ENCODE measurements around the gene RPL21. TPM values are rescaled to one million over a fixed set of nuclear protein-coding genes. Genes with fewer than 3 reads are reported as not detected.
"Not testable (repeated sequence)": the region's sequence is repeated elsewhere in the genome, so short reads cannot be mapped to it uniquely, and the experiment has no call there.

The RPL21 gene
- total RNA-seq, 2 experiments from 2014 or later, result 1,706 to 1,738 TPM

DNA sequence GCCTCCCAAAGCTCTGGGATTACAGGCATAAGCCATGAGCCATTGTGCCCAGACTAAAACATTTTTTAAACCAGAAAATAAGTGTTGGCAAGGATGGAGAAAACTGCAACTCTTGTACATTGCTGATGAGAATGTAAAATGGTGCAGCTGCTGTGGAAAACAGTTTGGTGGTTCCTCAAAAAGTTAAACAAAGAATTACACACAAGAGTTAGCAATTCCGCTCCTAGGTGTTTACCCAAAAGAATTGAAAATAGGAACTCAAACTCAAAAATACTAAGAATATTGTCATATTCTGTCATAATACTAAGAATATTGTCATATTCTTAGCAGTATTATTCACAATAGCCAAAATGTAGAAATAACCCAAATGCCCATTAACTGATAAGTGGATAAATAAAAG lies 40.1 kb upstream of the RPL21 start:
- Histone ChIP-seq H4K20me1 (ENCODE audit: insufficient read depth, low read length) (no peaks in the 10 kb centered on the region), H3K36me3 (ENCODE audit: insufficient read depth, low read length) (no peaks in the 10 kb centered on the region), H3K27ac (ENCODE audit: low read depth, low read length, poor library complexity, severe bottlenecking) (no peak overlapping the region), H3K4me2 (ENCODE audit: low read length) (no peak overlapping the region), H3K4me1 (ENCODE audit: insufficient read depth, low read length, poor library complexity, severe bottlenecking) (no peaks in the 10 kb centered on the region), H3K9me3 (ENCODE audit: low read length) (0 out of 2 replicates have a peak, but pooled peaks cover 5% of the 10 kb centered on the region), H3K79me2 (ENCODE audit: insufficient read depth, low read depth, low read length) (no peaks in the 10 kb centered on the region), H2AFZ (ENCODE audit: low read length) (no peak overlapping the region), H3K9me2 (ENCODE audit: insufficient read depth, low read length) (no peaks in the 10 kb centered on the region), H3K4me3 (ENCODE audit: low read depth, low read length, poor library complexity, severe bottlenecking) (no peak overlapping the region)
- no TSS peak for BruUV-seq (replicated peaks)
- ChIA-PET CTCF (ENCODE audit: unreplicated experiment) (no interaction called here), POLR2A (interaction anchor here (1.5 kb wide), 1 partner anchor 11 kb away, joined by 3 read pairs; no protein-coding TSS in a partner anchor)
- no peak for DNase-seq (ENCODE audit: low spot score)
- intact Hi-C loops (cut with micrococcal nuclease; ENCODE audit: unreplicated experiment), result no loop called here
- TF ChIP-seq, protein P1, sequence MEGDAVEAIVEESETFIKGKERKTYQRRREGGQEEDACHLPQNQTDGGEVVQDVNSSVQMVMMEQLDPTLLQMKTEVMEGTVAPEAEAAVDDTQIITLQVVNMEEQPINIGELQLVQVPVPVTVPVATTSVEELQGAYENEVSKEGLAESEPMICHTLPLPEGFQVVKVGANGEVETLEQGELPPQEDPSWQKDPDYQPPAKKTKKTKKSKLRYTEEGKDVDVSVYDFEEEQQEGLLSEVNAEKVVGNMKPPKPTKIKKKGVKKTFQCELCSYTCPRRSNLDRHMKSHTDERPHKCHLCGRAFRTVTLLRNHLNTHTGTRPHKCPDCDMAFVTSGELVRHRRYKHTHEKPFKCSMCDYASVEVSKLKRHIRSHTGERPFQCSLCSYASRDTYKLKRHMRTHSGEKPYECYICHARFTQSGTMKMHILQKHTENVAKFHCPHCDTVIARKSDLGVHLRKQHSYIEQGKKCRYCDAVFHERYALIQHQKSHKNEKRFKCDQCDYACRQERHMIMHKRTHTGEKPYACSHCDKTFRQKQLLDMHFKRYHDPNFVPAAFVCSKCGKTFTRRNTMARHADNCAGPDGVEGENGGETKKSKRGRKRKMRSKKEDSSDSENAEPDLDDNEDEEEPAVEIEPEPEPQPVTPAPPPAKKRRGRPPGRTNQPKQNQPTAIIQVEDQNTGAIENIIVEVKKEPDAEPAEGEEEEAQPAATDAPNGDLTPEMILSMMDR (conservative IDR thresholded peaks at IDR 0.05; ENCODE audit: low read length), result no peak
- TF ChIP-seq EZH2phosphoT487 (IDR thresholded peaks at IDR 0.05; ENCODE audit: borderline replicate concordance, low read depth, low read length), result no peak

DNA sequence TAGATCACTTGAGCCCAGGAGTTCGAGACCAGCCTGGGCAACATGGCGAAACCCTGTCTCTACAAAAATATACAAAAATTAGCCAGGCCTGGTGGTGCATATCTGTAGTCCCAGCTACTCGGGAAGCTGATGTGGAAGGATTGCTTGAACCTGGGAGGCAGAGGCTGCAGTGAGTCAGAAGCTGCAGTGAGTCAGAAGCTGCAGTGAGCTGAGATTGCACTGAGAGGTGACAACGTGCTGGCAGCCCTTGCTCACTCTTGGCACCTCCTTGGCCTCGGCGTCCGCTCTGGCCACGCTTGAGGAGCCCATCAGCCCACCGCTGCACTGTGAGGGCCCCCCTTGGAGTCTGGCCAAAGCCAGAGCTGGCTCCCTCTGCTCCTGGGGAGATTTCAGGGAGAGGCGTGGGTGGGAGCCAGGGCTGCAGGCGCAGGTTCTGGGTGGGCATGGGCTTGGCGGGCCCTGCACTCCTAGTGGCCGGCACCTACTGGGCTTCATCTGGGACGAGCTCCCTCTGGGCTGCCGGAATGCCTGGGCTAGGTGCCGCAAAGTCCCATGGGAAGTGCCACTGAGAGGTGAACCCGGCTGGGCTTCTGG lies 39.5 kb upstream of the RPL21 start:
- Histone ChIP-seq H3K79me2 (ENCODE audit: insufficient read depth, low read depth, low read length) (no peaks in the 10 kb centered on the region), H3K4me3 (ENCODE audit: low read depth, low read length, poor library complexity, severe bottlenecking) (no peak overlapping the region), H4K20me1 (ENCODE audit: insufficient read depth, low read length) (no peaks in the 10 kb centered on the region), H3K4me1 (ENCODE audit: insufficient read depth, low read length, poor library complexity, severe bottlenecking) (no peaks in the 10 kb centered on the region), H2AFZ (ENCODE audit: low read length) (no peak overlapping the region), H3K4me2 (ENCODE audit: low read length) (no peak overlapping the region), H3K9me2 (ENCODE audit: insufficient read depth, low read length) (no peaks in the 10 kb centered on the region), H3K36me3 (ENCODE audit: insufficient read depth, low read length) (no peaks in the 10 kb centered on the region), H3K9me3 (ENCODE audit: low read length) (0 out of 2 replicates have a peak, but pooled peaks cover 5% of the 10 kb centered on the region), H3K27ac (ENCODE audit: low read depth, low read length, poor library complexity, severe bottlenecking) (no peak overlapping the region)
- POLR2A ChIA-PET, result interaction anchor here (1.5 kb wide), 1 partner anchor 10 kb away, joined by 3 read pairs; no protein-coding TSS in a partner anchor
- CTCF ChIA-PET (ENCODE audit: unreplicated experiment), result no interaction called here
- intact Hi-C loops (cut with micrococcal nuclease; ENCODE audit: unreplicated experiment), result no loop called here
- no peak for DNase-seq (ENCODE audit: low spot score)
- TF ChIP-seq, protein P1 (conservative IDR thresholded peaks at IDR 0.05; ENCODE audit: low read length), result no peak
- TF ChIP-seq EZH2phosphoT487 (IDR thresholded peaks at IDR 0.05; ENCODE audit: borderline replicate concordance, low read depth, low read length), result no peak
- BruUV-seq (replicated peaks), result no TSS peak

DNA sequence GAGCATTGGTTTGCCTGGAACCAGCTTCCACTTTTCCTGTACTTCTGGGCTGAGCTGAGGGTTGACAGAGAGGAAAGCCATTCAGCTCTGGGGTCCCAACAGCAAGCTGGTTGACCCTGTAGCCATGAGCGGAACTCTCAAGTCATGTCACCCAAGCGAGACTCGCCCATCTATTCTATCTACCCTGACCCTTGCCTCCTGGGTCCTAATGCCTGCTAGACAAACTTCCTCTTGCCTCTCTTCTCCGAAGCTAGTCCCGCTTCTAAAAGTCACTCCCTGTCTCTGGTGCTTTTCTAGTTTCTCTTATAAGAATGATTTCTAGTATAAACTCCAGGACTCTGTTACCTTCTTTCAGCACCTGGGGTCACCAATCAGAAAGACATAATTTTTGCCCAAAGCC lies 38.0 kb upstream of the RPL21 start:
- BruUV-seq (replicated peaks); CTCF ChIA-PET (ENCODE audit: unreplicated experiment): not testable (repeated sequence)

DNA sequence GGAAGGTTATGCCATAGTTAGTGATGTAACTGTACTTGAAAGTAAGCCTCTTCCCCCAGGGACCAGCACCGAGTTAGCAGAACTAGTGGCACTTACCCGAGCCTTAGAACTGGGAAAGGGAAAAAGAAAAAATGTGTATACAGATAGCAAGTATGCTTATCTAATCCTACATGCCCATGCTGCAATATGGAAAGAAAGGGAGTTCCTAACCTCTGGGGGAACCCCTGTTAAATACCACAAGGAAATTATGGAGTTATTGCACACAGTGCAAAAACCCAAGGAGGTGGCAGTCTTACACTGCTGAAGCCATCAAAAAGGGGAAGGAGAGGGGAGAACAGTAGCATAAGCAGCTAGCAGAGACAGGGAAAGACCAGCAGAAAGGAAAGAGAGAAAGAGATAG lies 33.6 kb upstream of the RPL21 start:
- Histone ChIP-seq H3K9me3 (ENCODE audit: low read length) (peaks cover 13% of the 10 kb centered on the region; the same call in 1 of the 2 replicates), H3K4me1 (ENCODE audit: insufficient read depth, low read length, poor library complexity, severe bottlenecking) (peaks cover 15% of the 10 kb centered on the region)
- H4K20me1 ChIP-seq (ENCODE audit: insufficient read depth, low read length); H3K36me3 ChIP-seq (ENCODE audit: insufficient read depth, low read length); H3K27ac ChIP-seq (ENCODE audit: low read depth, low read length, poor library complexity, severe bottlenecking); BruUV-seq (replicated peaks); DNase-seq (ENCODE audit: low spot score); intact Hi-C loops (cut with micrococcal nuclease; ENCODE audit: unreplicated experiment); H3K4me3 ChIP-seq (ENCODE audit: low read depth, low read length, poor library complexity, severe bottlenecking); H3K9me2 ChIP-seq (ENCODE audit: insufficient read depth, low read length); H2AFZ ChIP-seq (ENCODE audit: low read length); POLR2A ChIA-PET; CTCF ChIA-PET (ENCODE audit: unreplicated experiment); H3K79me2 ChIP-seq (ENCODE audit: insufficient read depth, low read depth, low read length); H3K4me2 ChIP-seq (ENCODE audit: low read length): not testable (repeated sequence)

More for the DNA sequence above, 38.0 kb upstream of the RPL21 start:
- H3K4me2 ChIP-seq (ENCODE audit: low read length); H3K36me3 ChIP-seq (ENCODE audit: insufficient read depth, low read length); H3K9me2 ChIP-seq (ENCODE audit: insufficient read depth, low read length); H3K9me3 ChIP-seq (ENCODE audit: low read length); H3K4me3 ChIP-seq (ENCODE audit: low read depth, low read length, poor library complexity, severe bottlenecking); H3K4me1 ChIP-seq (ENCODE audit: insufficient read depth, low read length, poor library complexity, severe bottlenecking); DNase-seq (ENCODE audit: low spot score); intact Hi-C loops (cut with micrococcal nuclease; ENCODE audit: unreplicated experiment); H3K27ac ChIP-seq (ENCODE audit: low read depth, low read length, poor library complexity, severe bottlenecking); H2AFZ ChIP-seq (ENCODE audit: low read length); H3K79me2 ChIP-seq (ENCODE audit: insufficient read depth, low read depth, low read length); H4K20me1 ChIP-seq (ENCODE audit: insufficient read depth, low read length): not testable (repeated sequence)
- POLR2A ChIA-PET, result interaction anchor here (0.6 kb wide), 1 partner anchor 92 kb away, joined by 9 read pairs; no protein-coding TSS in a partner anchor

DNA sequence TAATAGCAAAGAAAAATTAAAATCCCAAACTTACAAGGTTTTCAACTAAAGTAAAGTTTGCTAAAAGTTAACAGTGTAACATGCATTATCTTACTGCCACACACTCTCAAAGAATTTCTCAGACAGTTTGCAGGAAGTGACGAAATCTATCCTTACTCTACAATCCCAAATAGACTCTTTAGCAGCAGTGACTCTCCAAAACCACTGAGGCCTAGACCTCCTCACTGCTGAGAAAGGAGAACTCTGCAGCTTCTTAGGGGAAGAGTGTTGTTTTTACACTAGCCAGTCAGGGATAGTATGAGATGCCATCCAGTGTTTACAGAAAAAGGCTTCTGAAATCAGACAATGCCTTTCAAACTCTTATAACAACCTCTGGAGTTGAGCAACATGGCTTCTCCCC lies 32.5 kb upstream of the RPL21 start:
- H3K9me2 ChIP-seq (ENCODE audit: insufficient read depth, low read length); H3K4me3 ChIP-seq (ENCODE audit: low read depth, low read length, poor library complexity, severe bottlenecking); intact Hi-C loops (cut with micrococcal nuclease; ENCODE audit: unreplicated experiment); H2AFZ ChIP-seq (ENCODE audit: low read length); H3K4me2 ChIP-seq (ENCODE audit: low read length); H3K27ac ChIP-seq (ENCODE audit: low read depth, low read length, poor library complexity, severe bottlenecking); H4K20me1 ChIP-seq (ENCODE audit: insufficient read depth, low read length); H3K36me3 ChIP-seq (ENCODE audit: insufficient read depth, low read length); DNase-seq (ENCODE audit: low spot score); H3K79me2 ChIP-seq (ENCODE audit: insufficient read depth, low read depth, low read length); POLR2A ChIA-PET; CTCF ChIA-PET (ENCODE audit: unreplicated experiment); BruUV-seq (replicated peaks): not testable (repeated sequence)
- Histone ChIP-seq H3K9me3 (ENCODE audit: low read length) (peaks cover 13% of the 10 kb centered on the region; the same call in 1 of the 2 replicates), H3K4me1 (ENCODE audit: insufficient read depth, low read length, poor library complexity, severe bottlenecking) (peaks cover 21% of the 10 kb centered on the region)

All from OCI-LY7 (cell line).